EH (cell line): ENCODE data around the gene CRIP3.

Source experiments
- DNase-seq: peaks from one replicate; pipeline ENCODE4 v3.0.0-alpha.2; 2015; ENCODE audit warnings: low read depth

The CRIP3 gene

DNA sequence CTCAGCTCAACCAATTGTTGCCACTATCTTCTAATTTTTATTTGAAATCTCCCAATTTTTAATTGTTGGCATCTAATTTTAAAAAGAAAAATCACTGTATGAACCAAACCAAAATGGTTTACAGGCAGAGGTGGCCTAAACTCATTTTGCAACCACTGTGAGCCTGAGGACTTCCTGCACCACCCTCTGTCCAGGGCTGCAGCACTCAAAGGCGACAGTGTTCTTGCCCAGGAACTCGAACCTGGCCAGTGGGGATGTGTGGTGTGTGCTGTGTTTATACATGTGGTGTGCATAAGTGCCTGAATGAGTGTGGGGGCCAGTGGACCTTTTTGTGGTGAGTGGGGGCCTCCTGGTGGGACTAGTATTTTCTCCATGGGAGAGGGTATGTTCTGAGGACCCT lies 34.9 kb downstream of the CRIP3 start:
- DNase-seq, result no peak

DNA sequence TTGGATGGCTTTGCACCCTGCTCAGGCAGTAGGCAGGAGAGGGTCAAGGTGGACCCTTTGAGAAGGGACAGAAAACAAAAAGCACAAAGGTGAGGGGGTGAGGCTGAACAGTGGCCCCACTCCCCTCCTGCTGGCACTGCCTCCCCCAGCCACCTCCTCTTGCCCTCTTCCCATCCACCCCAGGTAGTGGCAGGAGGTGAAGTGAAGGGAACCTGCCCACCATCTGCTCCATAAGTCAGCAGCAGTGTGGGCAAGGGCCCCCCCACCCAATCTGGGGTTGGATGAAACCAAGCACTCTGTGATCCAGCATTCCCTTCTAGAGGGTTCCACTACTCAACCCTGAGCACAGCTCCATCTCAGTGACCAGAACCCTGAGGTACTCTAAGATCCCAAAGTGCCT lies 36.7 kb downstream of the CRIP3 start:
- no peak for DNase-seq

DNA sequence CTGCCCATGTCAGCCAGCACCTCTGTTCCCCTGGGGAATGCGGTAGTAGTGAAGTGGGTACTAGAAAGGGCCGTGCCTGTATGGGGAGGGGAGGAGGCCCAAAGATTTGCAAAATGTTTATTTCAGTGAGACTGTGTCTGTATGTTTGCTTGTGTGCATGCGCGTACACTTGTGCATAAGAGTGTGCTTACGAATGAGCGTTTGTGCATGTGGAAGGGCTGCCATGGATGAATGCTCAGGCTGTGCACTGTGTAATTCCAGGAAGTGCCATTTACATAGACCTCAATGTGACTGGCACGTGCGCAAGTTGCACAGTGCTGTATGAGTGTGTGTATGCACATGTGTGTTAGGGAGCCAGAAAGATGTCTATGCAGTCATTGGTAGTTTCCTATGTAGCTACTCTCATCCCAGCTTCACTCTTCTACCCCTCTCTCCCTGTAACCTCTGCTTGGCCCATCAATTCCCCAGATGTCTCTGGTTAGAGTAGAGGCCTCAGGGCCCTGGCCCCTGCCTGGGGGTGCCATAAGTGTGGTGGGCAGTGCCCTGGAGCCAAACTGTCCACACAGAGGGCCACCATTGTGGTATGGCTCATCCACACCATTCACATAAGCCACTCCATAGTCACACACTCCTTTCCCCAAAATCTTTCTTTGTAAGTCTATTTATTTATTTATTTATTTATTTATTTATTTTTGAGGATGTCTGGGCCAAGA lies 37.4 kb downstream of the CRIP3 start:
- no peak for DNase-seq

DNA sequence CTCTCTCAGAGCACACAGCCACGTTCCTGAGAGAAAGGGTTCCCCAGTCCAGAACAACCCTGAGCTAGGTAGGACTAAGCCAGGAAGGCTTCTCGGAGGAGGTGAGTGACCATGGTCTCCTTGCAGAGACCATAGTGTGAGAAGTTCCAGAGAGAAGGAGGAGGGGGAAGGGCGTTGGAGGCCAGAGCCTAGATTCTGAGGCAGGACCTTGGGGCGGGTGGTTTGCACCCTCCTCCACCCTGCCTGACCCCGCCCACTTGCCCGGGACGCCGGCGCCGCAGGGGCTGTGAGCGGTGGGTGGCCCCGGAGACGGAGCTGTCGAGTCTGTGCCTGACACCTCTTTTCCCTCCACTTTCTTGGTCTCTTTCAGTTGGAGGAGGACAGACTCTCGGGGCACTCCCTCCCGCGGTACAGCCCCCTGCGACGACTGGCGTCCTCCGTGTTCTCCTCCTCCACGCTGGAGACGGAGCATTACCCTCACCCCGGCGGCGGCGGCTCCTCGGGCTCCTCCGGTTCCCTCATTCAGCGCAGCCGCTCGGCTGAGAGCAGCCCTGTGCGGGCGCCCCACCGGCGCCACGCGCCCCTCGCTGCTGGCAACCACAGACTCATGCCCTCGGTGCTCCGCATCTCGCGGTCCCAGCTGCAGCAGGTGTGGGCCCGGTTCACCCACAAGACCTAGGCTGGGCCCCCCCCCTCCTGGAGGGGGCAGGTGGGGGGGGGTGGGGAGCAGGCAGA lies 39.2 kb downstream of the CRIP3 start:
- DNase-seq, result no peak

DNA sequence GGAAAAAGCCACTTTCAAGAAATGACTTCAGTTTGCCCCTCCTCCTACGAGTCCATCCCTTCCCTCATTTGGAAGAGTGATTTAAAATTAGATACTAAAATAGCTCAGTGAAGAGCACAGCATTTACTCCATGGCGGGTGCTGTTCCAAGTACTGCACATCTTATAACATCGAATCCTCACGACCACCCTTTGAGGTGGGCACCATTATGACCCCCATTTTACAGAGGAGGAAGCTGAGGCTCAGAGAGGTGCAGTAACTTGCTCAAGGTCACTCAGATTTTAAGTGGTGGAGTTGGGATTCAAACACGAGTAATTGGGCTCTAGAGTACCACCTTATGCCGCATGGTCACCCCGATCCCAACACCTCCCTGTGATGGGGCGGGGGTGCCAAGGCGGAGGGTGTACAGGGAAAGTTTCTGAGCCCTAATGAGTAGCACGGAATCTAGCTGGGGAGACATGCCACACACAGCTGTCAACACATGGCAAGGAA lies 39.8 kb downstream of the CRIP3 start:
- no peak for DNase-seq

DNA sequence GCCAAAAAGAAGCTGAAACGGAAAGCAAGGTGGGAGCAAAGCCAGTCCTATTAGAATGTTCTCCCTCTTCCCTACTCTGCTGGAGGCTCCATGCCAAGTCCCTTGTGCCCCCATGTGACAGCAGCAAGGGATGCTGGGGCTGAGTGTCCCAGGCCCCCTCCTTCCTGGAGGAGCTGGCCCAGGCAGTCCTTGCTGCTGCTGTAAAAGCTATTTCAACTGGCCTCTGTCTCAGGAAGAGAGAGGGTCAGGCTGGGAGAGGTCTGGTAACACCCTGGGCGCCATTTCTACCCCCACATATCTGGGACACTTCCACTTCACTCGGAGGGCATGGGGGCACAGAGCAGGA lies 40.3 kb downstream of the CRIP3 start:
- DNase-seq, result no peak

DNA sequence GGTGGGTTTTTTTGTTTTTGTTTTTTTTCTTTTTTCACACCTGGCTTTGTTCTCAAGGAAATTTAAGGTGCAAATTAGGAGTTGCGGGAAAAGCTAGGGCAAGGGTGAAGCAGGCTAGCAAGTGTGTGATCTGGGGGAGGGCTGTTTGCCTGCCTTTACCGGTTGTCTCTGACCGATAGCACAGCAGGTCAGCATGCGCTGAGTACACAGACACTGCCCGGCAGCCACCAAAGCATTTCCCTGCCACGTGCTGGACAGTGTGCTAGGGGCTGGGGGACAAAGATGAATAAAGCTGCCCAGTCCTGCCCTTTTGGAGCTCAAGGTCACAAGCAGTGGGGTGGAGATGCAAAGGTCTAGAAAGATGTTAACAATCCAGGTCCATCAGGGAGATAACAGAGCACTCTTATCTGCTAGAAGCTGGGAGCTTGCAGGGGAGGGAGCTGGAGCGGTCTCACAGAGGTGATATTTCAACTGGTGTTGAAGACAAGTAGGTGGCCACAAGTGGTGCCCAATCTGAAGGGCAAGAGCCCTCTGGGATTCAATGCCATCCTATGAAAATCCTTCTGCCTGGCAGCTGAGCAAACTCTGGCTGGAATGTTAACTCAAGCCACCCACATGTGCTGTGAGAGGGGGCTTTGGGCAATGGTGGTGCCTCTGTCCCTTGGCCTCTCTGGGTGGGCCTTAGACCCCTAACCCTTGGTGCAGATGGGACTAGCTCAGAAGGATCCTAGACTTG lies 40.8 kb downstream of the CRIP3 start:
- no peak for DNase-seq

DNA sequence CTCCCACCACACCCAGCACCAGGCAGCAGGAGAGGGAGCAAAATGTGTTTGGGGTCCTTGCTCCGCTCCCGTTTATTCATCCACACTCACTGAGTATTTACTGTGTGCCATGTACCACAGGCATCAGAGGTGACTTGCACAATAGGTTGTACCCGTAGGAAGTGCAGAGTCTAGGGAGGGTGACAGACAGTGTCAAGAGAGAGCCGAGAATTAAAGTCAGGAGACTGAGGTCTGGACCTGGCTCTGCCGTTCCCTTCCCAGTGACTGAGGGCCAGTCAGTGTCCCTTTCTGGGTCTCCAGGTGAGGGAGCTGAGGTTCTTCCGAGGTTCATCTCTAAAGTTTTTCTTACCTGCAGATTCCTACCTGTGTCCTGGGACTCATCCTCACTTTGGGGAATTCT lies 43.1 kb downstream of the CRIP3 start:
- DNase-seq, result no peak

DNA sequence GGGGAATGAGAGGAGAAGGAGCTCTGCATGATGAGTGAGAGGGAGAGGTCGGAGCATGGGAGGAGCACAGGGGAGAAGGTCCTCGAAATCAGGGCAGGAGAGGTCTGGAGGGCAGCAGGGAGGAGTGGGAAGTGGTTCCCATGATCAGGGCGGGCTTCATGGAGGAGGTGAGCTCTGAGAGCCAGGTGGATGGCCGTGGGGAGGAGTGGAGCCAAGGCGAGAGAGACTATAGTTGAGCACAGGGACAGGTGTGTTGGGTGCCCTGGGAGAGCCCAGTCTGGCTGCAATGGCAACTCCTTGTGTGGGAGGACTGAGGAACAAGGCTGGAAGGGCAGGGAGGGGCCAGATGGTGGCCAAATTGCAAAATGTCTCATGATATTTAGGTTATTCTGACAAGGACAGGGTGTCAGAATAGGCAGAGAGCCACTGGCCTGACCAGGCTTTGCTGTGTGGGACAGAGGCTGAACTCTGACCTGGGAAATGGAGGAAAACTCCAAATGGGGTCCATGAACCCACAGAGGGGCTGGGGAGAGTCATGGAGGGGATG lies 44.0 kb downstream of the CRIP3 start:
- DNase-seq, result no peak

DNA sequence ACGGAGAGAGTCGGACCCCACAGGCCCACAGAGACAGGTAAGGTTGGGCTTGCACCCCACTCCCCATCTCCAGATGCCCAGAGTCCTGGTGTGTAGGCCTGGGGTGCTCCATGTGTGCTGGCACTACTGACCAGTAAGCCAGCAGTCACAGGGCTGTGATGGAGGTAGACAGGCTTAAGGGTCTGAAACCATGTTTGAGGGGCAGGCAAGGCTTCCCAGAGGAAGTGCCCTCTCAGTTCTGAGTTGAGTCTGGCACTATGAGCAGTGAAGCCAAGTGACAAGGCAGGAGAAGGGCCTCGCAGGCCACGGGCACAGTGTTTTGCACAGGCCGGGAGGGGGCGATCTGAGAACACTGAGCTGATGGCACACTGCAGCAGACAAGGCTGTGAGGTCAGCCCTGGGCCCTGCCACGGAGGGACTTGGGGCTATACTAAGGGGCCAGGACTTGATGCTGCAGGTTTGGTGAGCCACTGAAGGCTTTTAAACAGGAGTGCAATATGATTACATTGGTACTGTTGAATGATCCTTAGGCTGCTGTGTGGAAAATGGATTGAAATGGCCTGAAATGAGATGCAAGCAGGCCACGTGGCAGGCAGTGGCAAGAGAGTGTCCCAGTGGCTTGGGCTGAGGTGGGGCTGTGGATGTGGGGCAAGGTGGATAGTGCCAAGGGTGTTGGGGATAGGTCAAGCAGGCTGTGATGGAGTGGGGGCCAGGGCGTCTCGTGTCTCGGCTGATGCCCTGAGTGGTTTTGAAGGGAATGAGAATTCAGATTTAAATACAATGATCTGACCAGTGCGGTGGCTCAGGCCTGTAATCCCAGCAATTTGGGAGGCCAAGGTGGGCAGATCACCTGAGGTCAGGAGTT lies 45.1 kb downstream of the CRIP3 start:
- DNase-seq, result peak; percentile 75

DNA sequence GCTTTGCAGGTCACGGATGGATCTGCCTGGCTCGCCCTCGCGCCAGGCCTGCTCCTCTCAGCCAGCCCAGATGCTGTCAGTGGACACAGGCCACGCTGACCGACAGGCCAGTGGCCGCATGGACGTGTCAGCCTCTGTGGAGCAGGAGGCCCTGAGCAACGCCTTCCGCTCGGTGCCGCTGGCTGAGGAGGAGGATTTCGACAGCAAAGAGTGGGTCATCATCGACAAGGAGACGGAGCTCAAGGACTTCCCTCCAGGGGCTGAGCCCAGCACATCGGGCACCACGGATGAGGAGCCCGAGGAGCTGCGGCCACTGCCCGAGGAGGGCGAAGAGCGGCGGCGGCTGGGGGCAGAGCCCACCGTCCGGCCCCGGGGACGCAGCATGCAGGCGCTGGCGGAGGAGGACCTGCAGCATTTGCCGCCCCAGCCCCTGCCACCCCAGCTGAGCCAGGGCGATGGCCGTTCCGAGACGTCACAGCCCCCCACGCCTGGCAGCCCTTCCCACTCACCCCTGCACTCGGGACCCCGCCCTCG lies 45.8 kb downstream of the CRIP3 start:
- DNase-seq, result no peak

DNA sequence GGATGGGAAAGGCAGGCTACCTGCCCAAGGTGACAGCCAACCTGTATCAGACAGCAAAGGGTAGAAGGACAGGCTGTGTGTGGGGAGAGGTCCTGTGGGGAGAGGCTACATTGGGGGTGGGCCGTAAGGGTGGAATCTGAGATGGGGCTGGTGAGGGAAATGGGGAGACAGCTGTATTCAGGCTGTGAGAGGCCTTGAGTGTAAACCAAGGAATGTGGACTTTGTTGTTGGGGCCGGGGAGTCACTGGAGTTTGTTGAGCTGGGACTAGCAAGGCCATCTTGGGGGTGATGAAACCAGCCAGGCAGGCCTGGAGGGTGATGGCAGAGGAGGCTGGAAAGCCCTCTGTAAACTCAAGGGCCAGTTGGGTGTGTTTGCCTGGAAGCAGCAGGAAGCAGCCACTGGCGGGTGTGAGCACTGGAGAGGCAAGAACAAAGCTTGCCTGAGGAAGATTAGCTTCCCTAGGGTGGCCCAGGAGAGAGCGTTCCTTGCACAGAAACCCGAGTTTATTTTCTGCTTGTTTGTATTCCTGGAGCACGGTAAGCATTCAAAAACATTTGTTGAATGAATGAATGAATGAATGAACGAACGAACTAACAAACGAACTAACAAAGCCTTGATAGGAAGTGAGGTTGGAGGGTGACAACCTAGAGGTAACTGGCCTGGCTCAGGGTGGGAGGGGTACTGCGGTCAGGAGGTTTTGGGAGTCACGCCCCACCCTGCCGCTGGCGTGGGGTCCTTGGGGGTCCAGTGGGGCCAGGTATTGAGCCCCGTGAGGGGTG lies 46.4 kb downstream of the CRIP3 start:
- no peak for DNase-seq

DNA sequence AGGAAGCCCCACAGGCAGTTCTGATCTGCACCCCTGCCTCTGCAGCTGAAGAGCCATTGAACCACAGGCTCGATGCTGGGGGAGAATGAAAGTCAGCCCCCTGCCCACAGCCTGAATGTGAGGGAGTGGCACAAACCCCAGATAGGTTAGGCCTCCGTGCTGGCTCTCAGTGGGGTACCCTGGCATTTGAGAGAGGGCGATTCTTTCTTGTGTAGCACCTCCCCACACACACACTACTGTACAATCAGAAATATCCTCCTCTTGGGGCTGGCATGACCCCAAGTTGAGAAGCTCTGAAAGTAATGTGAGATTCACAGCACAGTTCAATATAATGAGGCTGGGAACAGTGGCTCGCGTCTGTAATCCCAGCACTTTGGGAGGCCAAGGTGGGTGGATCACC lies 47.4 kb downstream of the CRIP3 start:
- no peak for DNase-seq

DNA sequence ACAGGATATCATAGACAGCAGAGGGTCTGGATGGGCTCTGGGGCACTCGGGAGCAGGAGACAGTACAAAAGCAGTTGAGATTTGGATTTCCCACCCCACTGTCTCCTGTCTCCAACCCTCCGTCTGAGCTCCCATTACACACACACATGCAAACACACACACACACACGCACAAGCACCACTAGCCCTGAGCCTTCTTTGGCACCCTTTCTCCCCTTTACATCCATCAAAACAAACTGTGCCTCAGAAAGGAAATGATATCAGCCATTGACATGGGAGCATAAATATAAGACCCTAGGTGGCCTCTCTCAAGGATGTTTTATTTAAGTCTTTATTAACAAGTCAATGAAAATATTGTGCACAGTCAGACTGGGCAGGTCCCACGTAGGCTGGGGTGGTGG lies 47.8 kb downstream of the CRIP3 start:
- no peak for DNase-seq

DNA sequence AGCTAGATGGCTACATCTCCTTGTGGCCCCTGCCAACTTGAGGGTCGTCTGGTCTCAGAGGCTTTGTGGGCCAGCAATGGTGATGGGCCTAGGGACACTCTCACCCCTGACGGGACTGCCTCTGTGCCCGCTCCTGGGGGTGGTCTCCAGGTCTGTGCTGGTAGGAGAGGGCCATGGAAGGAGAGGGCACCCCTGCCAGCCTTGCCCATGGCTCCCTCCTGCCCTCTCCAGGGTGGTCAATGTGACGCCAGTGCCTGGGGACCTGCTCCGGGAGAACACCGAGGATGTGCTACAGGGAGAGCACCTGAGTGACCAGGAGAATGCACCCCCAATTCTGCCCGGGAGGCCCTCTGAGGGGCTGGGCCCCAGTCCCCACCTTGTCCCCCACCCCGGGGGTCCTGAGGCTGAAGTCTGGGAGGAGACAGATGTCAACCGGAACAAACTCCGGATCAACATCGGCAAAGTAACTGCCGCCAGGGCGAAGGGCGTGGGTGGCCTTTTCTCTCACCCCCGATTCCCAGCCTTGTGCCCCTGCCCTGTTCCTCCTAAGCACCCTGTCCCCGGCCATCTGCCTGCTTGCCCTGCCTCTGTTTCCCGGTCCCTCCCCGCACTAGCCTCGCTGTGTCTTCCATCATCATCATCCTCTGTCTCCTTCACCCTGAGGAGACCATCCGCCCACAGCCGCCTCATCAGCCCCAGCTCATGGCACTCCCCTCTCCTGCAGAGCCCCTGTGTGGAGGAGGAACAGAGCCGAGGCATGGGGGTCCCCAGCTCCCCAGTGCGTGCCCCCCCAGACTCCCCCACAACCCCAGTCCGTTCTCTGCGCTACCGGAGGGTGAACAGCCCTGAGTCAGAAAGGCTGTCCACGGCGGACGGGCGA lies 49.6 kb downstream of the CRIP3 start:
- no peak for DNase-seq

DNA sequence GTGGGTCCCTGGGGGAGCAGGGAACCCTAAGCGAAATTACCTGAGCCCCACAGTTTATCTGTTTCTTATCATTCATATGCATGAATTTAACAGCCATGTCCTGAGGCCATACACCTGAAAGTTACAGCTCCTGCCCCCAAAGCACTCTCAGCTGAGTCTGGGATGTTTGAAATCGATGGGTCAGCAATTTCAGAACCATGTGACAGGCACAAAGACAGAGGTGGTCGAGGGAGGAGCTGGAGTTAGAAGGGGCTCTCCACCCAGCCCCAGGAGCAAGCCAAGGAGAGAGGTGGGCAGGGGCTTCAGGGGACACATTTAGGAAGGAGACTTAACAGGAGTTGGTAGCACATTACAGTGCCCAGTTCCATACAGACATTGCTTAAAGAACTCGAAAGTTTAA lies 50.4 kb downstream of the CRIP3 start:
- no peak for DNase-seq

DNA sequence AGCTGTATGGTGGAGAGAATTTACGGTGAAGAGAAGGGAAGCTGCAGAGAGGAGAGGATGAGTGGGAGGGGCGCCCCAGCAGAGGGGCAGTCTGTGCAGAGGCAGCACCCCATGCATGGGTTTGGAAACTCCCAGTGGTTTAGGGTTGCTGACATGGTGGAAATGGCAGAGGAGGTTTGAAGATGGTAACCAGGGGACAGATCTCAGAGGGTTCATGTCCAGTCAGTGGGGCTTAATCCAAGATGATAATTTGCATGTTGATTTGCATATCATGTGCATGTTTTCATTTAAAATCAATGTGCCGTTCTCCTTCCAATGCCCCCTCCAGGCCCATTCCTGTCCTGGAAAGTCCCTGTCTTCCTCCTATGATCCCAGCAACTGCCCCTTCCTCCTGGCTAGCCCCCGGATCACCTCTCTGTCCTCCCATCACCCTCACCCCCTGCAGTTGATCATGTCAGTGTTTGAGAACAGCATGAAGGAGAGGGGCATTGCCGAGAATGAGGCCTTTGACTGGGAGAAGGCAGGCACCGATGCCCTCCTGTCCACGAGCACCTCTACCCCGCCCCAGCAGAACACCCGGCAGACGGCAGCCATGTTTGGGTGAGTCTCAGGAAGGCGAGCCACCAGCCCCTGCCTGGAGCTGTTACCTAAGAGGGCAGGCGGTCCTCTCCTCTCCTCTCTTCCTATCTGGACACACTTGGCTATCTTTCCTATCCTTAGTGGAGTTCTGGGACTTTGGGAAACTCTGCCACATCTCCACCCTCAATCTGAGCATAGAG lies 51.1 kb downstream of the CRIP3 start:
- no peak for DNase-seq

DNA sequence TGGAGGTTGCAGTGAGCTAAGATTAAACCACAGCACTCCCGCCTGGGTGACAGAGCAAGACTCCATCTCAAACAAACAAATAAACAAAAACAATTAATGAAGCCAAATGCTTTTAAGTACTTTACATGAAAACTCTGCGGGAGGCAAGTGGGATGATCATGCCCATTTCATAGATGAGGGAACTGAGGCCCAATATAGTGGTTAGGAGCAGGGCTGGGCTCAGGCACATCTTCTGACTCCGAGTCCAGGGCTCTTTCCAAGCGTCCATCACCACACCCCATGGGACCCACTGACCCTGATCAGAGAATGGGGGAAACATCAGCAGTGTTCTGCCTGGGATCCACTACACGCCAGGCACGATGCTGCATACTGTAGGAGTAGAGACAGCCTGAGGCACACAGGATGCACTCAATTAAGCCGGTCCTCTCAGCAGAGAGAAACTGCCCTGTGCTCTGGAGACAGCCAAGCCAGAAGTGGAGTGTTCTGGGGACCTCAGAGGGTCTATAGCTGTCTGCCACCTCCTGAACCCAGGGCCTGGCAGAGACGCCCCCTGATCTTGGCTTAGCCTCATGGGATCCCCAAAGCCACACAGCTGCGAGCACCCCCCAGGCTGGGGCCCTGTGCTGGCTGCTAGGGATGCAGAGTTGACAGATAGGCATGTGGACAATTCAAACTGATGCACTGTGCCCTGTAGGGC lies 51.8 kb downstream of the CRIP3 start:
- DNase-seq, result no peak
